Hematopoietic multipotent progenitor cell treated with erythropoietin and hydrocortisone succinate and interleukin-3 and kit ligand, for 4 days (in vitro differentiated cells): Measurements from ENCODE around the gene LSAMP.

Source experiments
- DNase-seq: peaks from one replicate; pipeline ENCODE4 v3.0.0-alpha.2; 2015

LSAMP gene

DNA sequence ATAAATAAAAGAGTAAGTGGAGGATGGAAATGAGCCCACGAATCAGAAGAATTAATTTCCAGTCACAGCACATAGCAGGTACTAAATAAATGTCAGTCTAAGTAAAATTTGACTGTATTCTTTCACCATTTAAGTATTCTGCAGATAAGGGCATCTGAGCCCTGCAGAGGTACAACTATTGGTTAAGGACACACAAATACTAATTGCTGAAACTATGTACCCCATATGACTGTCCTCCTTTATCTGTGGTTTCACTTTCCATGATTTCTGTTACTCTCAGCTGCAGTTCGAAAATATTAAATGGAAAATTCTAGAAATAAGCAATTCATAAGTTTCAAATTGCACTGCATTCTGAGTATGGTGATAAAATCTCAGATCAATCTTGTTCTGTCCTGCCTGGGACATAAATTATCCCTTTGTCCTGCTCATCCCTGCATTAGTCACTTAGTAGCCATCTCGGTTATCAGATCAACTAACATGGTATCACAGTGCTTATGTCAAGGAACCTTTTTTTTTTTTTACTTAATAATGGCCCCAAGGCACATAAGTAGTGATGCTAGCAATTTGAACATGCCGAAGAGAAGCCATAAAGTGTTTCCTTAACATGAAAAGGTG, 95.1 kb downstream of the LSAMP start:
- DNase-seq = no peak

DNA sequence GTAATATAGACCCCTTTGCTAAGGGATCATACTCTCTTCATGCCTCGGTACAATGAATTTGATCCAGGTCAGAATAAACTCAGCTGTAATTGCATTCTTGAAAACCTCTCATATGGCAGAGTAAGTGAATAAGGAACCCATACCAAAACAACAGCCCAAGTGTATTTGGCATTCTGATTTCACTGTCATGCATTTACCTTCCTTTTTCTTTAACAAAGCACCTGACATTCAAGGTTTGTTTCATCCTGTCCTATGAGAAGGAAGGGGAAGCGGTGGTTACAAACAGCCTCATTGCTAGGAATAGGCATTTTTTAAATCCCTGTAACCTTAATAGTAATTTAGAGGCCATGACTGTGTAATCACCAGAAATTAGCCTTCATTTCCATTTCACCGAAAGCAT, 97.1 kb downstream of the LSAMP start:
- no peak for DNase-seq

DNA sequence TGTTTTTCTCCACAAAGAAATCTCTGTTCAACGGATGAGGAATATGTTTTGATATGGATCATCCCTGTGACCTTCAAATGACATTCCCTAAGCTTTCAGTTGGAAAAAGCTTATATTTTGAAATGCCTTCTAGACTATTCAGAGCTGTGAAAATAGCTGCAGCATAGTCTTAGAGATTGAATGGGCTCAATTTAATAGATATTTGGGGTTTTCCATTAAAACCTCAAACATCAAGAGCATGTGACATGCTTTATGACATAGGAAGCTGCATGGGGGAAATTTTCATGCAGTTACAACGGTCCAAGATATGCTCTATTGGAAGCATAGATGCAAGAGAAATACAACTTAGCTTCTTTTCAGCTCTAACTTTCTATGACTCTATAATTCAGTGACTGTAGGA, 102.8 kb downstream of the LSAMP start:
- no peak for DNase-seq

DNA sequence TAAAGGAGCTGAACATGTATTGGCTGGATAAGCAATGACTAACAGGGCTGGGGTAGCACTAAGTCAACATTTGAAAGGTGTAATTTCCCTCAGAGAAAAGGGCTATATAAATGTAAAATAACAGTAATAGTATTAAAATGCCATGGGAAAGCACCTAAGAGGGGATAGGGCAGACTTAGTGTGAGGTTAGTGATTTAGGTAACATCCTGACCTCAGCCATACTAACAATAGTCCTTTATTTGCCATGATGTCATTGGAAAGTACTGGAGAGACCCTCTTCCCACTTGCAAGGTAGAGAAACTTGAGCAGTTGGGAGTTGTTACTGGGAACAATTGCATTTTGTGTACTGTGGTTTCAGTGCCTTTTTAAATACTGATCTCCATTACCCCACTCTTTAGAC, 103.4 kb downstream of the LSAMP start:
- no peak for DNase-seq

DNA sequence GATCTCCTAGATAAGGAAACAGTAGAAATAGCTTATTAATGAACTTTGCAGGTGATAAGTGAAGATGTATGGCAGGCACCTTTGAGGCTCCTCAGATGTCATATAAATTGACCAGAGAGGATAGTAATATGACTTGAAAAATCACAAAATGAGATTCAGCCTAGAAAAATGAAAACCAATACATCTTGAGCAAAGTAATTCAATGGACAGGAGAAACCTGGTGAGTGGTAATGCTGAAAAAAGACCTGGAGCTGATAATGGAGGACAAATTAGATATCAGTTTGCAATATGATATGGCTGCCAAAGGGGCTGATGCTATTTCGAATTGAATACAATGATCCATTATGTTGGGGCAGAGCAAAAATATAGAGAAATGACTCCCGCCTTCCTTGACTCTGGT, 103.9 kb downstream of the LSAMP start:
- DNase-seq = no peak

DNA sequence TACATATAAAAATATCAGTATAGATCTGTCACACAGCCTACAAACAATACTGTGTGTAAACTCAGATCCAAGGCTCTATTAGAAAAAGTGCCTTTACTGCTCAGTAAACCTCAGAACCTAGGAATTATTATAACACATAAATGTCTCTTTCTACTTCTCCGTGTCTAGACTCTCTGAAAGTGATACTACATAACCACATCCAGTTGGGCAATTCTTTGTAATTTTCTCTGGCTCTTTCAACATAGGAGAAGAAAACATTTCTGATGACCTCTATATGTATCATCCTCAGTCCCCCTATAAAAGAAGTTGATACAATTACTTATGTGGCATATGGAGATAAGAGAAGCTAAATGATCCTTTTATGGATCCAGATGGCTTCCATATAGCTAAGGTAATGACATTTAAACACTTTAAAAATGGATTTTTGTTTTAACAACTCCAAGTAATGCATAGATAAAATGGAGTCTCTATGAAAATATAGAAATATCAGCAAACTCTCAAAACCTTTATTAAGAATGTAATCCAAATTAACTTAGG, 104.5 kb downstream of the LSAMP start:
- no peak for DNase-seq

DNA sequence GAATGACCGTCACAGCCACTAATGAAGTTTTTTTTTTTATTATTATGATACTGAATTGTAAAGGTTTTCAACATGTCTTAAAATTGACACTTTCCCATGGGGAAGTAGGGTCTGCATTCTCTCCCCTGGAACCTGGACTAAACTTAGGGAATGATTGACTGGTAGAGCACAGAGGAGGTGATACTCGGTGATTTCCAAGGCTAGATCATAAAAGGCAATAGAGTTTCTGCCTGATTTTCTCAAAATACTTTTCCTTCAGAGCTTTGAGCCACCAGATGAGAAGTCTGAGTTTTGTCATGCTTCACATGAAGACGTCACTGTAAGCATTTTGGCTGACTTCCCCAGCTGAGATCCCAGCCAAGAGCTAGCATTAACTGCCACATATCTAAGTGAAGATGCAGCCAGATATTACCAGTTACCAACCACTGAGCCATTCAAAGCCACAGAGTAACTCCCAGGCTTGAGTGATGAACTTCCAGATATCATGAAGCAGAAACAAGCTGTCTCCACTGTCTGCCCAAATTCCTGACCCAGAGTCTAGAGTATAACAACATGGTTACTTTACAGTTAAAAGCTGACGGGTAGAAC, 105.8 kb downstream of the LSAMP start:
- DNase-seq = no peak

DNA sequence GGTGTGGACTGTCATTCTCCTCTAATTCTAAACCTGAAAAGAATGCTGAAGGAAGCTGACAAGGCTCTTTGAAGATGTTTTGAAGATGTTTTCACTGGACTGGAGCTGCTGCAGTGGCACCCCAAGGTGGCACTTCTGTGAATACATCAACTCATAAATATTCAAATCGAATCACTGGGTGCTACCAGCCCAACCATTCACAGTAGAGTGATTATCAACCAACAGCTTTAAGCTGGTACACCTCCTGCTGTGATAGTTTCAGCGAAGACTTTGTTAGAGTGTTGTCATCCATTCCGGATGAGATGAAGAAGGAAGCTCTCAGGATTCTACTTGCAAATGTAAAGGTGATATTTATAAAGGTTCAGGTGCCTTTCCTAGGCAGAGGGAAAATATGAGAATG, 106.6 kb downstream of the LSAMP start:
- no peak for DNase-seq

DNA sequence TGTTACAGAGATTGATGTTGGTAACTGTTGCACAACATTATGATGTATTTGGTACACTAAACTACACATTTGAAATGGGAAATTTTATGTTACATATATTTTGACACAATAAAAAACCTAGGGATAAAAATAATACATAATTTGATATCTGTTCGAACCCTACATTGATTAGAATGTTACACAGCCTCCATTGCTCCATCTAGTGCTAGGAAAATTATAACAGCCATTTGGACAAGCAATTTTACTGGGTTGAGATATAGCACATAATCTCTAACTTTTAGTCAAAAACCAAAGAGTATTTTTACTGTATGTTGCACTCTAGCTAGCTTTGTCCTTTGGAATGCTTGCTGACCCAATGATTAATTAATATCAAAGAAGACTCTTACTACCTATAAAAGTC, 108.1 kb downstream of the LSAMP start:
- no peak for DNase-seq

DNA sequence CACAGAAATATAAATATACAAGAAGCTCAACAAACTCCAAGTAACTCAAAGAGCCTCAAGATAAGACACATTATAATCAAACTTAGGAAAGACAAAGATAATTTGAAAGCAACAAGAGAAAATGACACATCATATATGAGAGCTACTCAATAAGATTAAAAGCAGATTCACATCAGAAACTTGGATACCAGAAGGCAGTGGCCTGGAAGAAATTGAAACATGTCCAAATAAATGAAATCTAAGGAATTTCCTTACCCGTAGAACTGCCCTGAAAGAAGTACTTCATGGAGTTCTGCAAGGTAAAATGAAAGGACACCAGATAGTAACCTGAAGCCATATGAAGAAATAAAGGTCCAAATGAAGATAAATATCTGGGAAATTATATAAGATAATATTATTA, 113.9 kb downstream of the LSAMP start:
- DNase-seq = no peak

DNA sequence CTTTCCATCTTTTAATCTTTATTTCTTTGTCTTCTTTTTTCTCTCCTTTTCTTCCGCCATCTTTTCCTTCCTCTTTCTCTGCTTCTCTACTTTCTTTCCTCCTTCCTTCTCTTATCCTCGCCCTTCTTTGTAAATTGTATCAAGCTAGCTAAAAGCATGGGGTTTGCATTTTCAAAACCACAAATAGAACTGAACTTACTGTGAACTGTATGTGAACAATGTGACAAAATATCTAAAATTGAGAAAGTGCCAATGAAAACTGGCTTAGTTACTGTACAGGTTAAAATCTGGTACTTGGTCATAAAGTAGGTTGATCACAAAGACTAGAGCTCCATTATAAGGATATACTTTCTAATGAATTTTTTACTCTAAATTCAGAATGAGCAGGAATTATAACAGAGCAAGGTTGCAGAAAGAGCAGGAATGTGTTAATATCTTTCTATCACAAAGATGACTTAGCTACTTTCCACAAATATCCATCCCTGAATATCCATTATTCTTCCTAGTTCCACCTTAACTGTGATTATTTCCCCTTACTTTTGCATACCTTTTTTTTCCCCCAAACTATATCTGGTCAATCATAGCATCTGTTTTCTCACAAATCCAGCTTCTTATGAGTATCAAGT, 122.4 kb downstream of the LSAMP start:
- no peak for DNase-seq

DNA sequence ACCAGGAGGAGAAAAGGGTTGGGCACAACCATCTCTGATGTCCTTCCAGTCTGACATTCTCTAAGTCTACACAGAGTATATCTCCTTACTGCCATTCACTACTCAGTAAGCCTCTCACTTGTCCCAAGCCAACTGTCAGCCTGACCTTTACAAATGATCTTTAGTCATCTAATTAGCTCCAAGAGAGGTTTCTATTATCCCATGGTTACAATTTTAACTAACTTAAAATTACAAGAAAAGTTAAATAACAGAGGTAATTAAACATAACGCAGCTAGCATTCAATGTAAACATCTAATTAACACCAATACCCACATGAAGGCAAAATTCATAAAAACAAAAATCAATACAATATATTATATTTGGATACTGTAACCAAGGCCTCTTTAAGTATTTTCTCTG, 126.9 kb downstream of the LSAMP start:
- DNase-seq = no peak

DNA sequence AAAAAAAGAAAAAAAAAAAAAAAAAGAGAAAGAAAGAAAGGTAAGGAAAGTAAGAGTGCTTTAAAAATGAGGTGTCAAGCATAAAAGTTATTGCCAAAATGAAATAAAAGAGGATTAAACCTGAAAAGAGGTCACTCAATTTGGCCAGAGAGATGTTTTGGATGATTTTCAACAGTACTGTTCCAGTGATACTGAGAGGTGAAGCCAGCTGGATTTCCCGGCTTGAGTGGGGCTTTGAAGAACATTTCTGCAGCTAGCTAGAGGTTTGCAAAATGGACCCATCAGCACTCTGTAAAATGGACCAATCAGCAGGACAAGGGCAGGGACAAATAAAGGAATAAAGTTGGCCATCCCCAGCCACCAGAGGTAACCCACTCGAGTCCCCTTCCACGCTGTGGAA, 128.5 kb downstream of the LSAMP start:
- no peak for DNase-seq

DNA sequence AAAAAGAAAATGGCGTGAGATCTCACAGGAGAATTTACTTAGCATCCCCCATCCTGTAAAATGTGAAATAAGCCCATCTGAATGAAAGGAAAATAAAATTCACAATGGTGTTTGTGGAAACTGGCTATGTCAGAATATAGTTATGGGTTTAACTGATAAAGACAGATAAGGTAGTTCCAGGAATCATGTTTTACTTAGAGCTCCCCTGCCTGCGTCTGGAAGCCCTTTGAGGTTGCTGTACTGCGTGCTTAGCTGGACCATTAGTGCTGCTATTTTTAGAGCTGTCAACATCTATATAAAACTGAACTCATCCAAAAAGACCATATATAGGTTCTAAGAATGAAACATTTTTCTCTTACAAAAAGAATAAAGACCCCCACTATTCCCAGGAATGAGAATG, 130.8 kb downstream of the LSAMP start:
- peak; percentile 0 for DNase-seq

DNA sequence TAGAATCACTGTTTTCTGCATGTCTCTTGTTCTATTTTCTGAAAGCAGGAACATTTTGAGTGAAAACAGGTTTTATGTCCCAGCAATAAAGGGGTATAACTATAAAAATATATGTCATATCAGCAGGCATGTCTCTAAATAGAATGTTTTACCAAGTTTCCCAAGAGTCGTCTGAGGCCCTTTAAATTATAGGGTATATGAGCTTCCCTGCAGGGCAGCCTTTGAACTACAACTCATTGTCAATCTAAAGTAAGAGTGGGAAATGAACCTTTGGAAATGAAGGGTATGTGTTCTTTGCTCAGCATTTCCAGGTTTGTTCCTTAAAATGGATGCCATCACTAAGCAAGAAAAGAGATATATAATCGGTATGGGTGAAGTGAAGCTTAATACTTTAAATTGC, 138.6 kb downstream of the LSAMP start:
- DNase-seq = no peak

DNA sequence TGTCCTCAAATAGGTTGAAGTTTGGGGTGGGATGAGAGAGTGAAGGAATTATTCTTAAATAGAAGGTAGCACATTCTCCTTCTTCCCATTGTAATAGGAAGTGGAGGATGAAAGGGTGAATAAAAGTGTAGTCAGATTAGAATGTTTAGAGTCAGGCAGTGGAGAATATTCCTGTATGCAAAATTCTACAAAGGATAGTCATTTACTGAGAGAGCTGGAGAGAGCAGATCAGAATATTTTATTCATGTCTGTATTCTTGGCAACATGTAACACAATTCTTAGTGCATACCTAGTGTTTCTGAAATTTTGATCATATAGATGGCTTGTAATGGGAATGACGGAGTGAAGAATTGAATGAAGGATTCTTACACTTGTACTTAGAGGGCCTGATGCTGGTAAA, 139.1 kb downstream of the LSAMP start:
- DNase-seq = no peak

DNA sequence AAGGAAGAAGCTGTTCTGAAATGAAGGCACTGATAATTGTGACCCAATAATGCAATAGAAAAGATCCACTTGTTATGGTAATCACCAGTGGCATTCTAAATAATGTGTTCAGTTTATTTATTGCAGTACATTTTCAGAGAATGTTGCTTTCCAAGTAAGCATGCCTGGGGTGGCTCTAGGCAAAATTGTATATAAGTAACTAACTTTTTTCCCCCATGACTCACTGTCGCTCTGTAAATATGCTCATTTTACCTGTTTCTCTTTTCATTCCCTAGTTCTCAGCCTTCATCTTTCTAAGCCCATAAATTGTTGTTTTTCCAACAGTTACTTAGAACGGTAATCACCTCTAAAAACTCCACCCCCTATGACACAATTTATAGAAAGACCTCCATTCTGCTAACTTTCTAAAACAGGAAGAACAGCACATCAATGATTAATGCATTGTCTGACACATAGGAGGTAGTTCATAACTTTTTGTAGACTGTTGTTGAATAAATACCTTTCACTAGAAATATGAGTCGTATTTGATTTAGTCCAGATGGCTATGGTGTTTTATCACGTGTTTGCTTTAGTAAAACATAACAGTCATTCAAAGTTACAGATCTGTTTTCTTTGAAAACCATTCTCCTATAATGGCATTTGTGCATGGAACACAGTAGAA, 143.1 kb downstream of the LSAMP start:
- DNase-seq = no peak

DNA sequence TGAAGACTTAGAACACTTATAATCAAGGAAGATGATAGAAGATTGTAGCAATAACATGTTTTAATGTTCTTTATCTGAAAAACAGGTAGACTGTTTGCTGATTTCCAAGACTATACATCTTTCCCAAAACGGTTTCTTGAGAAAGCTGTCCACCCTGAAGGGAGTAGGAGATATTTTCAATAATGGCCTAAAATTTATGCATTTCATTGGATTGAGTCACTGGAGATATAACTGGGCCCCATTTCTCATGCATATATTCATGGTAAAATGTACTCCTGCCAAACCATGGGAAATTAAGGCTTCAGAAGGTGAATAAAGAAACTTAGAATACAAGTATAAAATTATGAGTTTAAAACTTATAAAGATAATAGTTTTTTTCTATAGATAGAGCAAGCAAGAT, 143.9 kb downstream of the LSAMP start:
- no peak for DNase-seq

DNA sequence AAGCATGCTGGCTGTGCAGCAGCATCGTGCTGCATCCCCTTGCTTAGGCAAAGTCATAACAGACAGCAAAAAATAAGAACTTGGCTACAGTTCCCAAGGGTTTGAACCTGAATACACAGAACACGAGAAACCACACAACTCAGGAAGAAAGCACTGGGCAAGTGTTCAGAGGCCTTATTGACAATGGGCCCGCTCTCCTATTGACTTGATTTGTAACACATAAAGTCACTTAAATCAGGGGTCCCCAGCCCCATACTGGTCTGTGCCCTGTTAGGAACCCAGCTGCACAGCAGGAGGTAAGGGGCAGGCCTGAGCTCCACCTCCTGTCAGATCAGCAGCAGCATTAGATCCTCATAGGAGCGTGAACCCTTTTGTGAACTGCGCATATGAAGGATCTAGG, 145.1 kb downstream of the LSAMP start:
- DNase-seq = no peak

DNA sequence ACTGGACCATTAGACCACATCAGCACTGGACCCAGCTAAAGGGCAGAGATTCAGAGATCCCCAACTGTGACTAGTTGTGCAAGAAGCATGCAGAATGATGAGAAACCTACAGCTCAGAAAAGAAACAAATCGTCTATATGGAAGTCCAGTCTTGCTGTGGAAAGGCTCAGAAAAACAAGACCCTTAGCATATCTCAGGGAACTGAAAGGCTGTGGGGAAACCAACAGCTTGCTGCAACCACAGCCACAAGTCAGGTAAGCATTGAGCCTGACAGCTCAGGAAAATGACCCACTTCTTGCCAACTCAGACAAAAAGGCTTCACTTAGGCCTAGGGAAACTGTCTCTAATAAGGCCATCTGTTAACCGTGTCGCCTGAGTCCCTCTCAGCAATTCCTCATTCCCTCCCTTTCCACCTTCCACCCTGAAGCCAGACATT, 145.6 kb downstream of the LSAMP start:
- DNase-seq = no peak

DNA sequence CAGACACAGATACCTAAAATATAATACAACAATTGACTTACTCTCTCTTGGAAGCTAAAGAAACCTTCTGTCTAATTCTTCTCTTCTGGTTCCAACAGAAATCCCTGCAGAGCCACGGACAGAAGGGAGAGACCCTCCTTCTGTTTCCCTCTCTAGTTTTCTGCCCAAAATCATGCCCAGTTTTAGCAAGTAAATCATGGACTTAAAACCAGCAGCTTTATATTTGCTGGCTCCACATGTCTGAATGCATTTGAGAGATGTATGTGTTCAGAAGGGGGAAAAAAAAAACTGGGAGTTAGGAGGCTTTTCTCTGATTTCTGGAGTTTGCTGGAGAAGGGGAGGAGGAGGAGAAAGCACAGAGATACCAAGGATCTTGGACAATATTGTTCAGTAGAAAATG, 147.1 kb downstream of the LSAMP start:
- no peak for DNase-seq

DNA sequence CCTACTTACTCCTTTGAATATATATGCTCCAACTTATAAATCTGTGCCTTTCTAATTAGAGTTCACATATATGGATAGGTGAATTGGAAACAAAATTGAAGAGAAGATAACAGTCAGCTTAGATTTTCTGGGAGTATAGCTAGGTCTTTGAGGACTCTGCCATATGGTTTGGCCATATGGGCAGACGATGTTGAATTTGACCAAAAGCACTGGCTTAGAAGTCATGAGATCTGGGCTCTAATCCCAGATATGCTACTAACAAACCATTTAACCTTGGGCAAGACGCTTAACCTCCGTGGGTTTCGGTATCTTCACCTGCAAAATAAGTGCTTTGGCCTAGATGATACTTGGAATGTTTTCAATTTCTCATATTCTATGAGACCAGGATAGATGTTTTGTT, 154.1 kb downstream of the LSAMP start:
- DNase-seq = no peak

DNA sequence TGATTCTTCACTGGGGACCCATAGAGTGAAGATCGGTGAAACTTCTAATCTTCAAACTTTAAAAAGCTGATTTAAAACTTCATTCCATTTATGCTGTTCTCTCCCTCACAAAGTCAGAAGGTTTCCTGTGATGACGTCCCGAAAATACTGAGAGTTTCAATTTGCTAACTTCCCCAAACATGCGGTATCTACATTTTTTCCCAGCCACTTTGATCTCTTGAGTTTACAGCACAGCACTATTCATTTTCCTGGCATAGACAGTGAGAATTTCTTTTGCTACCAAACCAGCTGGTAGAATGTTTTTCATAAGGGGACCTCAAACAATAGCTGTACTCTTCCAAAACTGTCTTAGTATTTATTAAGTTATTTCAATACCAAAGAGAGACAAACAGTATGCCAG, 156.8 kb downstream of the LSAMP start:
- no peak for DNase-seq

DNA sequence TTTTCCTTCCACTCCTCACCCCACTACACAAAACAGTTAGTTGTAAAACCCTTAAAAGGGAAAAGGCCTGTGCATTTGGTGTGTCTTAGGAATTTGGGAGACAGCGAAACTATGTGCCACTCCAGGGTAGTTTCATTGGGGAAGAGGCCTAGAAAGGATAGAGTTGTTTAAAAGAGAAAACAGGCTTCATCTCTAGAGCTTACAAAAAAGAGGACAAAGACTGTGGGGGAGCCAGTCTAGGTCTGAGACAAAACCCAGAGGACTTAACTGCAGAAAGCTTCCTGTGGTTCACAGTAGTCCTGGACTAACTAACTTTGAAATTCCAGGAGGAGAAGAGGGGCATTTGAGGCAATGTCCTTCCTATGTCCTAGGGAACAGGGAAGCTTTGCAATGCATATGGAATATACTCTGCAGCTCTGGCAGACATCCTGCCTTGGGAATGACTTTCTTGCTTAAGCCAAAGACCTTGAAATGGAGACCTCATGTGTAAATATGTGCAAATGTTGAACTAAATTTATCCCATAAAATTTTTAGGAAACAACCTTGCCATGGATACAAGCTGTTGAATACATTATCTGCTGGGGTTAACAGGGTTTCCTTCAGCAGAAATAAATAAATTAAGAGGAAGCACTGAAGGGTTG, 159.4 kb downstream of the LSAMP start:
- DNase-seq = no peak
